PC-3 (cell line): ENCODE measurements around the gene ELMO3. TPM values are rescaled to one million over a fixed set of nuclear protein-coding genes. Genes with fewer than 3 reads are reported as not detected.

Source experiments
- ATAC-seq: fragments of 200-7000 bp; cut with Tn5 transposase; 2 replicates; pipeline ENCODE4 v1.9.1; 2020; ENCODE audit warnings: mild to moderate bottlenecking, moderate library complexity
- BruUV-seq: library from RNA; stranded (reverse); fragments of 400-500 nt; replicated peaks from 2 replicates; lab custom pipeline; 2021; lab: Mats Ljungman, UMichigan
- CTCF ChIA-PET: fragments of 300-600 bp; sonication (Branson Sonifier 250); formaldehyde crosslinking; loops from one replicate; lab custom pipeline; 2022; ENCODE audit warnings: antibody characterized with exemption; lab: Charles Lee
- POLR2A ChIA-PET: fragments of 300-600 bp; sonication (Branson Sonifier 250); formaldehyde crosslinking; loops from one replicate; lab custom pipeline; 2022; ENCODE audit warnings: antibody characterized with exemption; ENCODE audit not compliant: unreplicated experiment; lab: Charles Lee
- DNase-seq: peaks from one replicate; pipeline ENCODE4 v3.0.0-alpha.2; 2015
- H2AFZ ChIP-seq: fragments of 300-600 bp; sonication (generic); 2 replicates; pipeline ENCODE4 v1.6.0; 2016; ENCODE audit warnings: antibody characterized with exemption, low read length
- H3F3A ChIP-seq: fragments of 300-600 bp; sonication (generic); one replicate; pipeline ENCODE4 v1.6.0; 2017; ENCODE audit warnings: antibody characterized with exemption, low read length, control low read depth, mild to moderate bottlenecking; ENCODE audit not compliant: unreplicated experiment
- H3K27ac ChIP-seq: fragments of 300-600 bp; sonication (generic); 2 replicates; pipeline ENCODE4 v1.5.1; 2016; ENCODE audit warnings: mild to moderate bottlenecking, low read length
- H3K27me3 ChIP-seq: fragments of 300-600 bp; sonication (generic); 2 replicates; pipeline ENCODE4 v1.6.1; 2016; ENCODE audit warnings: low read length, mixed read lengths
- H3K36me3 ChIP-seq: fragments of 300-600 bp; sonication (generic); 2 replicates; pipeline ENCODE4 v1.6.1; 2016; ENCODE audit warnings: low read depth, mixed run types, low read length, mixed read lengths
- H3K4me1 ChIP-seq: fragments of 300-600 bp; sonication (generic); 2 replicates; pipeline ENCODE4 v1.5.1; 2016; ENCODE audit warnings: low read length; ENCODE audit not compliant: insufficient read depth
- H3K4me2 ChIP-seq: fragments of 300-600 bp; sonication (generic); 2 replicates; pipeline ENCODE4 v1.6.0; 2016; ENCODE audit warnings: low read length
- H3K4me3 ChIP-seq: fragments of 300-600 bp; sonication (generic); 2 replicates; pipeline ENCODE4 v1.5.1; 2016; ENCODE audit warnings: mild to moderate bottlenecking, low read length, mixed read lengths
- H3K79me2 ChIP-seq: fragments of 300-600 bp; sonication (generic); 2 replicates; pipeline ENCODE4 v1.6.1; 2017; ENCODE audit warnings: low read length, mixed read lengths
- H3K9ac ChIP-seq: fragments of 300-600 bp; sonication (generic); 2 replicates; pipeline ENCODE4 v1.6.0; 2016; ENCODE audit warnings: mild to moderate bottlenecking, low read length
- H3K9me2 ChIP-seq: fragments of 300-600 bp; sonication (generic); replicated peaks from 2 replicates; pipeline ENCODE4 v1.6.1; 2016; ENCODE audit warnings: mixed run types, low read length, mixed read lengths
- H3K9me3 ChIP-seq: fragments of 300-600 bp; sonication (generic); 2 replicates; pipeline ENCODE4 v1.6.1; 2016; ENCODE audit warnings: low read length, mixed read lengths
- H4K20me1 ChIP-seq: fragments of 300-600 bp; sonication (generic); 2 replicates; pipeline ENCODE4 v1.6.1; 2016; ENCODE audit warnings: low read length, mixed read lengths
- CTCF ChIP-seq: fragments of 300-600 bp; sonication (generic); conservative IDR thresholded peaks from 2 replicates; pipeline ENCODE4 v1.5.1; 2017; ENCODE audit warnings: antibody characterized with exemption, low read depth, mild to moderate bottlenecking, low read length
- EZH2 ChIP-seq: fragments of 300-600 bp; sonication (generic); IDR thresholded peaks from one replicate; pipeline ENCODE4 v1.6.1; 2017; ENCODE audit warnings: antibody characterized with exemption, mild to moderate bottlenecking, low read length; ENCODE audit not compliant: unreplicated experiment
- EZH2phosphoT487 ChIP-seq: fragments of 300-600 bp; sonication (generic); IDR thresholded peaks from 2 replicates; pipeline ENCODE4 v1.6.1; 2018; ENCODE audit warnings: mild to moderate bottlenecking, antibody characterized with exemption, low read length, borderline replicate concordance
- intact Hi-C: fragments of 100-400 bp; cut with micrococcal nuclease; formaldehyde crosslinking; loops from 2 replicates; pipeline ENCODE4 v1.9.0; 2023
- total RNA-seq: library from RNA; depleted of rRNA; stranded (reverse); fragments of >200 nt; gene quantifications from 2 replicates; pipeline ENCODE4 v1.2.3, GENCODE V29; 2014

ELMO3 gene
- total RNA-seq, 1 experiment from 2014 or later = 2.2 TPM

GRCh38 chr16:67176662-67177061 lies 22.3 kb upstream of the ELMO3 start:
- H3K9me2 ChIP-seq = no peaks in the 10 kb centered on the region
- intact Hi-C loops = no loop called here
- H3K9me3 ChIP-seq = no peaks in the 10 kb centered on the region
- no peak overlapping the region for H3K27ac ChIP-seq
- no peak for TF ChIP-seq EZH2phosphoT487
- no peak for TF ChIP-seq EZH2
- no peak for TF ChIP-seq CTCF
- no peak overlapping the region for H3K4me3 ChIP-seq
- peaks cover 27% of the 10 kb centered on the region for H3K79me2 ChIP-seq
- H3F3A ChIP-seq = no peaks in the 10 kb centered on the region
- BruUV-seq = no TSS peak
- H3K4me2 ChIP-seq = no peak overlapping the region
- no peak overlapping the region for H3K9ac ChIP-seq
- no peaks in the 10 kb centered on the region for H3K27me3 ChIP-seq
- H4K20me1 ChIP-seq = no peaks in the 10 kb centered on the region
- ChIA-PET CTCF (no interaction called here), POLR2A (no interaction called here)
- peaks cover 40% of the 10 kb centered on the region for H3K4me1 ChIP-seq
- no peak for DNase-seq
- H3K36me3 ChIP-seq = no peaks in the 10 kb centered on the region
- H2AFZ ChIP-seq = no peak overlapping the region
- no peak for ATAC-seq

- Histone ChIP-seq H3K79me2 (peaks cover 37% of the 10 kb centered on the region), H3K9me3 (no peaks in the 10 kb centered on the region), H3K27me3 (no peaks in the 10 kb centered on the region), H3K4me1 (peaks cover 50% of the 10 kb centered on the region), H3K9ac (peak overlapping the region; percentile 27; the same call in 1 of the 2 replicates), H4K20me1 (no peaks in the 10 kb centered on the region), H3K4me2 (peak overlapping the region; percentile 87), H3K27ac (0 out of 2 replicates have a peak overlapping the region, but pooled peaks have one; percentile 39), H2AFZ (peak overlapping the region; percentile 59; the same call in 1 of the 2 replicates), H3F3A (no peaks in the 10 kb centered on the region), H3K36me3 (no peaks in the 10 kb centered on the region), H3K9me2 (no peaks in the 10 kb centered on the region), H3K4me3 (peak overlapping the region; percentile 66)
- intact Hi-C loops = no loop called here
- POLR2A ChIA-PET = no interaction called here
- ATAC-seq (peak; percentile 42), DNase-seq (peak; percentile 86)
- CTCF ChIA-PET = interaction anchor here (0.7 kb wide), 1 partner anchor 224 kb away, joined by 12 read pairs; no protein-coding TSS in a partner anchor
- TF ChIP-seq EZH2phosphoT487 (peak; percentile 69; the same call in 1 of the 2 replicates), CTCF (no peak)
- no TSS peak for BruUV-seq
Observed at GRCh38 chr16:67177743-67178699, 20.9 kb upstream of the ELMO3 start.
